Suprapubic skin (tissue), 4 donors: ENCODE measurements around the gene CHMP4A.
"Not testable (repeated sequence)": the region's sequence is repeated elsewhere in the genome, so short reads cannot be mapped to it uniquely, and the experiment has no call there.

Experiments used
- EP300 ChIP-seq: sonication (generic); formaldehyde crosslinking; IDR thresholded peaks from one replicate; pipeline ENCODE4 v1.6.1; 2017; ENCODE audit warnings: antibody characterized with exemption
- POLR2AphosphoS5 ChIP-seq, 3 donors: sonication (generic); formaldehyde crosslinking; IDR thresholded peaks; one replicate each; pipeline ENCODE4 v1.6.1; 2017; ENCODE audit warnings: antibody characterized with exemption in 3 of 3
- TF ChIP-seq, protein P1 (sequence below), 2 donors: fragments of 200-600 bp in 1 of 2; fragments of 450-650 bp in 1 of 2; sonication (generic) in 1 of 2; IDR thresholded peaks; one replicate each; pipeline ENCODE4 v1.5.1; 2016 to 2019; ENCODE audit warnings: antibody characterized with exemption in 2 of 2, mild to moderate bottlenecking in 1 of 2, moderate library complexity in 1 of 2

DNA sequence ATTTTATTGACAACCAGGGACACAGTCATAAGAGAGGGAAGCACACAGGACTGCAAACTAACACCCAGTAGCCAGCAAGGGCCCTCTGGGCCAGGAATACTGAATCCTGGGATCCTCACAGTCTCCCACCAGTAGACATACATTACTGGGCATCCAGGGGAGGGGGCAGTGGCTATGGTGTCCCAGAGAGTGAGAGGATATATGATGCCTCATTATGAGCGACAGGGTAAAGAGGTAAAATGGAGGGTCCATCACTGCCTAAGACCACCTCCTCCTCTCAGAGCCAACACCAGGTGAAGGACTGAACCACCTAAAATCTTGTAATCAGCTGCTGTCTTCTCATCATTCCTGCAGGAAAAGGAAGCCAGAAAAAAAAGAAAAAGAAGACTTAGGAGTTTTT is 3.6 kb upstream of the CHMP4A start:
- TF ChIP-seq, protein P1, sequence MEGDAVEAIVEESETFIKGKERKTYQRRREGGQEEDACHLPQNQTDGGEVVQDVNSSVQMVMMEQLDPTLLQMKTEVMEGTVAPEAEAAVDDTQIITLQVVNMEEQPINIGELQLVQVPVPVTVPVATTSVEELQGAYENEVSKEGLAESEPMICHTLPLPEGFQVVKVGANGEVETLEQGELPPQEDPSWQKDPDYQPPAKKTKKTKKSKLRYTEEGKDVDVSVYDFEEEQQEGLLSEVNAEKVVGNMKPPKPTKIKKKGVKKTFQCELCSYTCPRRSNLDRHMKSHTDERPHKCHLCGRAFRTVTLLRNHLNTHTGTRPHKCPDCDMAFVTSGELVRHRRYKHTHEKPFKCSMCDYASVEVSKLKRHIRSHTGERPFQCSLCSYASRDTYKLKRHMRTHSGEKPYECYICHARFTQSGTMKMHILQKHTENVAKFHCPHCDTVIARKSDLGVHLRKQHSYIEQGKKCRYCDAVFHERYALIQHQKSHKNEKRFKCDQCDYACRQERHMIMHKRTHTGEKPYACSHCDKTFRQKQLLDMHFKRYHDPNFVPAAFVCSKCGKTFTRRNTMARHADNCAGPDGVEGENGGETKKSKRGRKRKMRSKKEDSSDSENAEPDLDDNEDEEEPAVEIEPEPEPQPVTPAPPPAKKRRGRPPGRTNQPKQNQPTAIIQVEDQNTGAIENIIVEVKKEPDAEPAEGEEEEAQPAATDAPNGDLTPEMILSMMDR (IDR thresholded peaks at IDR 0.05) = not testable (repeated sequence)
- not testable (repeated sequence) for TF ChIP-seq POLR2AphosphoS5 (IDR thresholded peaks at IDR 0.05); EP300
